Measurements from ENCODE around the gene HACD1.
"Not testable (repeated sequence)": the region's sequence is repeated elsewhere in the genome, so short reads cannot be mapped to it uniquely, and the experiment has no call there.

The HACD1 gene

GRCh38 chr10:17640331-17640816 lies 23.2 kb upstream of the HACD1 start:
- Histone ChIP-seq H3K4me2 (ENCODE audit: low read depth, low read length, poor library complexity, severe bottlenecking) (no peak overlapping the region), H3K27ac (ENCODE audit: low read depth, low read length) (no peak overlapping the region), H3K4me3 (ENCODE audit: insufficient read depth, low read length, poor library complexity, severe bottlenecking) (no peak overlapping the region), H3K27me3 (ENCODE audit: low read length) (no peaks in the 10 kb centered on the region), H3K9ac (ENCODE audit: low read length) (no peak overlapping the region), H3K9me2 (replicated peaks; ENCODE audit: insufficient read depth, low read length) (no peaks in the 10 kb centered on the region), H3F3A (ENCODE audit: insufficient read depth) (no peaks in the 10 kb centered on the region), H2AFZ (ENCODE audit: low read depth, low read length, severe bottlenecking) (no peak overlapping the region), H3K9me3 (ENCODE audit: insufficient read depth, low read length) (no peaks in the 10 kb centered on the region), H3K79me2 (ENCODE audit: insufficient read depth, low read length) (peaks cover 32% of the 10 kb centered on the region), H3K36me3 (ENCODE audit: low read length) (no peaks in the 10 kb centered on the region), H4K20me1 (ENCODE audit: low read depth, low read length) (no peaks in the 10 kb centered on the region)
- TF ChIP-seq EZH2phosphoT487 (conservative IDR thresholded peaks at IDR 0.05; ENCODE audit: low read length) = no peak

- no peaks in the 10 kb centered on the region for H4K20me1 ChIP-seq (ENCODE audit: low read depth, low read length)
- no peak overlapping the region for H3K9ac ChIP-seq (ENCODE audit: low read length)
- H3F3A ChIP-seq (ENCODE audit: insufficient read depth) = no peaks in the 10 kb centered on the region
- no peak overlapping the region for H3K4me2 ChIP-seq (ENCODE audit: low read depth, low read length, poor library complexity, severe bottlenecking)
- no peaks in the 10 kb centered on the region for H3K36me3 ChIP-seq (ENCODE audit: low read length)
- H3K27ac ChIP-seq (ENCODE audit: low read depth, low read length) = no peak overlapping the region
- no peaks in the 10 kb centered on the region for H3K9me3 ChIP-seq (ENCODE audit: insufficient read depth, low read length)
- no peaks in the 10 kb centered on the region for H3K9me2 ChIP-seq (replicated peaks; ENCODE audit: insufficient read depth, low read length)
- H2AFZ ChIP-seq (ENCODE audit: low read depth, low read length, severe bottlenecking) = no peak overlapping the region
- H3K79me2 ChIP-seq (ENCODE audit: insufficient read depth, low read length) = peaks cover 11% of the 10 kb centered on the region
- H3K4me3 ChIP-seq (ENCODE audit: insufficient read depth, low read length, poor library complexity, severe bottlenecking) = no peak overlapping the region
- TF ChIP-seq EZH2phosphoT487 (conservative IDR thresholded peaks at IDR 0.05; ENCODE audit: low read length) = no peak
- no peaks in the 10 kb centered on the region for H3K27me3 ChIP-seq (ENCODE audit: low read length)
Measured at GRCh38 chr10:17637869-17638268, 20.7 kb upstream of the HACD1 start.

GRCh38 chr10:17633353-17633752 lies 16.2 kb upstream of the HACD1 start:
- no peaks in the 10 kb centered on the region for H3K9me2 ChIP-seq (replicated peaks; ENCODE audit: insufficient read depth, low read length)
- H3F3A ChIP-seq (ENCODE audit: insufficient read depth) = no peaks in the 10 kb centered on the region
- no peaks in the 10 kb centered on the region for H3K27me3 ChIP-seq (ENCODE audit: low read length)
- H3K9ac ChIP-seq (ENCODE audit: low read length) = no peak overlapping the region
- no peak overlapping the region for H3K4me2 ChIP-seq (ENCODE audit: low read depth, low read length, poor library complexity, severe bottlenecking)
- H3K36me3 ChIP-seq (ENCODE audit: low read length) = no peaks in the 10 kb centered on the region
- H3K79me2 ChIP-seq (ENCODE audit: insufficient read depth, low read length) = no peaks in the 10 kb centered on the region
- TF ChIP-seq EZH2phosphoT487 (conservative IDR thresholded peaks at IDR 0.05; ENCODE audit: low read length) = no peak
- no peak for TF ChIP-seq CTCF (IDR thresholded peaks at IDR 0.05; ENCODE audit: insufficient read depth, low read length, poor library complexity, severe bottlenecking)
- H3K4me3 ChIP-seq (ENCODE audit: insufficient read depth, low read length, poor library complexity, severe bottlenecking) = no peak overlapping the region
- no peak overlapping the region for H3K27ac ChIP-seq (ENCODE audit: low read depth, low read length)
- H2AFZ ChIP-seq (ENCODE audit: low read depth, low read length, severe bottlenecking) = no peak overlapping the region
- H3K9me3 ChIP-seq (ENCODE audit: insufficient read depth, low read length) = no peaks in the 10 kb centered on the region
- H4K20me1 ChIP-seq (ENCODE audit: low read depth, low read length) = no peaks in the 10 kb centered on the region

- not testable (repeated sequence) for H3K4me2 ChIP-seq (ENCODE audit: low read depth, low read length, poor library complexity, severe bottlenecking); H3K4me3 ChIP-seq (ENCODE audit: insufficient read depth, low read length, poor library complexity, severe bottlenecking)
Measured at GRCh38 chr10:17632590-17632989, 15.4 kb upstream of the HACD1 start.

GRCh38 chr10:17626656-17627055 lies 9.5 kb upstream of the HACD1 start:
- no peaks in the 10 kb centered on the region for H3K27me3 ChIP-seq (ENCODE audit: low read length)
- no peaks in the 10 kb centered on the region for H3K79me2 ChIP-seq (ENCODE audit: insufficient read depth, low read length)
- no peaks in the 10 kb centered on the region for H3K9me2 ChIP-seq (replicated peaks; ENCODE audit: insufficient read depth, low read length)
- no peaks in the 10 kb centered on the region for H4K20me1 ChIP-seq (ENCODE audit: low read depth, low read length)
- no peak overlapping the region for H2AFZ ChIP-seq (ENCODE audit: low read depth, low read length, severe bottlenecking)
- H3F3A ChIP-seq (ENCODE audit: insufficient read depth) = no peaks in the 10 kb centered on the region
- no peaks in the 10 kb centered on the region for H3K36me3 ChIP-seq (ENCODE audit: low read length)
- TF ChIP-seq CTCF (IDR thresholded peaks at IDR 0.05; ENCODE audit: insufficient read depth, low read length, poor library complexity, severe bottlenecking) (no peak), EZH2phosphoT487 (conservative IDR thresholded peaks at IDR 0.05; ENCODE audit: low read length) (no peak)
- H3K9ac ChIP-seq (ENCODE audit: low read length) = no peak overlapping the region
- H3K4me2 ChIP-seq (ENCODE audit: low read depth, low read length, poor library complexity, severe bottlenecking) = no peak overlapping the region
- no peaks in the 10 kb centered on the region for H3K9me3 ChIP-seq (ENCODE audit: insufficient read depth, low read length)
- H3K27ac ChIP-seq (ENCODE audit: low read depth, low read length) = no peak overlapping the region
- no peak overlapping the region for H3K4me3 ChIP-seq (ENCODE audit: insufficient read depth, low read length, poor library complexity, severe bottlenecking)

More at GRCh38 chr10:17632590-17632989, 15.4 kb upstream of the HACD1 start:
- H3K79me2 ChIP-seq (ENCODE audit: insufficient read depth, low read length); H3K36me3 ChIP-seq (ENCODE audit: low read length); H3K27ac ChIP-seq (ENCODE audit: low read depth, low read length); H3K9me2 ChIP-seq (replicated peaks; ENCODE audit: insufficient read depth, low read length); H2AFZ ChIP-seq (ENCODE audit: low read depth, low read length, severe bottlenecking); H4K20me1 ChIP-seq (ENCODE audit: low read depth, low read length); H3K27me3 ChIP-seq (ENCODE audit: low read length); H3K9ac ChIP-seq (ENCODE audit: low read length); H3F3A ChIP-seq (ENCODE audit: insufficient read depth); H3K9me3 ChIP-seq (ENCODE audit: insufficient read depth, low read length): not testable (repeated sequence)

All from SU-DHL-6 (cell line).